PC-9 (cell line): ENCODE data around the gene SIDT1.

ENCODE experiments used
- CTCF ChIP-seq: fragments of 200-600 bp; sonication (generic); conservative IDR thresholded peaks from 2 replicates; pipeline ENCODE4 v1.6.1; 2017; ENCODE audit warnings: mixed run types, antibody characterized with exemption, mild to moderate bottlenecking, moderate library complexity
- EZH2 ChIP-seq: fragments of 200-600 bp; sonication (generic); IDR thresholded peaks from 2 replicates; pipeline ENCODE4 v1.8.0; 2017; ENCODE audit warnings: antibody characterized with exemption, low read depth

- no peak for TF ChIP-seq EZH2
- no peak for TF ChIP-seq CTCF
These were observed 99.2 kb downstream of the SIDT1 start for GRCh38 chr3:113631573-113631972.
